Measurements from ENCODE around the gene INO80D. TPM values are rescaled to one million over a fixed set of nuclear protein-coding genes. Genes with fewer than 3 reads are reported as not detected.

The INO80D gene
- total and polyA plus RNA-seq, 2 experiments from 2014 or later = 17.5 to 37.4 TPM

DNA sequence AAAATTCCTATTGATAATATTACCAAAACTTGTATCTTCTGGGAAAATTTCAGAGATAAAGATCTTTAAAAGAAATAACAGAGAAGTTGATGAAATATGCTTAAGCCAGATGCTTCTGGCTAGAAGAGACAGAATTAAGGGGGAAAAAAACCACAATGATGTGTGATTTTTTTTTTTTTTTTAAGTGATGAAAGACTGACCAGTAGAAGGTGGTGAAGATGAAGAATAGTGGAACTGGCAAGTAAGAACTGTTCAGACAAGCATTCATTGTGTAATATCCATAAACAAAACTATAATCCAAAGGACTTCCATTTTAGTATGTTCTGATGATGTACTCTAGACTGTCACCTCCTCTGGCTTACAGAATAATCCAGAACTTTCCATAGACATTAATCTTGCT, 89.8 kb downstream of the INO80D start:
- no peak overlapping the region for H3K4me3 Mint-ChIP-seq
- H4K20me1 ChIP-seq (replicated peaks; ENCODE audit: insufficient read depth) = peaks cover 3% of the 10 kb centered on the region; the same call in 1 of the 2 replicates
- no peaks in the 10 kb centered on the region for H3K9me2 ChIP-seq (ENCODE audit: insufficient read depth)
- H3K4me1 ChIP-seq (ENCODE audit: insufficient read depth) = no peaks in the 10 kb centered on the region
- no peak overlapping the region for H3K4me2 ChIP-seq
- H3K27ac Mint-ChIP-seq = no peak overlapping the region
- TF ChIP-seq NANOG (IDR thresholded peaks at IDR 0.05; ENCODE audit: borderline replicate concordance) (no peak), CREB1 (CRISPR knock-in tag; IDR thresholded peaks at IDR 0.05; ENCODE audit: low read depth) (no peak), ZNF331 (CRISPR knock-in tag; IDR thresholded peaks at IDR 0.05; ENCODE audit: low read depth) (no peak), STAT1 (IDR thresholded peaks at IDR 0.05; ENCODE audit: unreplicated experiment) (no peak), ZNF114 (CRISPR knock-in tag; IDR thresholded peaks at IDR 0.05) (no peak), EZH2phosphoT487 (IDR thresholded peaks at IDR 0.05; ENCODE audit: unreplicated experiment) (no peak)
- TF ChIP-seq, protein P1, sequence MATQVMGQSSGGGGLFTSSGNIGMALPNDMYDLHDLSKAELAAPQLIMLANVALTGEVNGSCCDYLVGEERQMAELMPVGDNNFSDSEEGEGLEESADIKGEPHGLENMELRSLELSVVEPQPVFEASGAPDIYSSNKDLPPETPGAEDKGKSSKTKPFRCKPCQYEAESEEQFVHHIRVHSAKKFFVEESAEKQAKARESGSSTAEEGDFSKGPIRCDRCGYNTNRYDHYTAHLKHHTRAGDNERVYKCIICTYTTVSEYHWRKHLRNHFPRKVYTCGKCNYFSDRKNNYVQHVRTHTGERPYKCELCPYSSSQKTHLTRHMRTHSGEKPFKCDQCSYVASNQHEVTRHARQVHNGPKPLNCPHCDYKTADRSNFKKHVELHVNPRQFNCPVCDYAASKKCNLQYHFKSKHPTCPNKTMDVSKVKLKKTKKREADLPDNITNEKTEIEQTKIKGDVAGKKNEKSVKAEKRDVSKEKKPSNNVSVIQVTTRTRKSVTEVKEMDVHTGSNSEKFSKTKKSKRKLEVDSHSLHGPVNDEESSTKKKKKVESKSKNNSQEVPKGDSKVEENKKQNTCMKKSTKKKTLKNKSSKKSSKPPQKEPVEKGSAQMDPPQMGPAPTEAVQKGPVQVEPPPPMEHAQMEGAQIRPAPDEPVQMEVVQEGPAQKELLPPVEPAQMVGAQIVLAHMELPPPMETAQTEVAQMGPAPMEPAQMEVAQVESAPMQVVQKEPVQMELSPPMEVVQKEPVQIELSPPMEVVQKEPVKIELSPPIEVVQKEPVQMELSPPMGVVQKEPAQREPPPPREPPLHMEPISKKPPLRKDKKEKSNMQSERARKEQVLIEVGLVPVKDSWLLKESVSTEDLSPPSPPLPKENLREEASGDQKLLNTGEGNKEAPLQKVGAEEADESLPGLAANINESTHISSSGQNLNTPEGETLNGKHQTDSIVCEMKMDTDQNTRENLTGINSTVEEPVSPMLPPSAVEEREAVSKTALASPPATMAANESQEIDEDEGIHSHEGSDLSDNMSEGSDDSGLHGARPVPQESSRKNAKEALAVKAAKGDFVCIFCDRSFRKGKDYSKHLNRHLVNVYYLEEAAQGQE (IDR thresholded peaks at IDR 0.05; ENCODE audit: unreplicated experiment) = no peak
- TF ChIP-seq, protein P2, sequence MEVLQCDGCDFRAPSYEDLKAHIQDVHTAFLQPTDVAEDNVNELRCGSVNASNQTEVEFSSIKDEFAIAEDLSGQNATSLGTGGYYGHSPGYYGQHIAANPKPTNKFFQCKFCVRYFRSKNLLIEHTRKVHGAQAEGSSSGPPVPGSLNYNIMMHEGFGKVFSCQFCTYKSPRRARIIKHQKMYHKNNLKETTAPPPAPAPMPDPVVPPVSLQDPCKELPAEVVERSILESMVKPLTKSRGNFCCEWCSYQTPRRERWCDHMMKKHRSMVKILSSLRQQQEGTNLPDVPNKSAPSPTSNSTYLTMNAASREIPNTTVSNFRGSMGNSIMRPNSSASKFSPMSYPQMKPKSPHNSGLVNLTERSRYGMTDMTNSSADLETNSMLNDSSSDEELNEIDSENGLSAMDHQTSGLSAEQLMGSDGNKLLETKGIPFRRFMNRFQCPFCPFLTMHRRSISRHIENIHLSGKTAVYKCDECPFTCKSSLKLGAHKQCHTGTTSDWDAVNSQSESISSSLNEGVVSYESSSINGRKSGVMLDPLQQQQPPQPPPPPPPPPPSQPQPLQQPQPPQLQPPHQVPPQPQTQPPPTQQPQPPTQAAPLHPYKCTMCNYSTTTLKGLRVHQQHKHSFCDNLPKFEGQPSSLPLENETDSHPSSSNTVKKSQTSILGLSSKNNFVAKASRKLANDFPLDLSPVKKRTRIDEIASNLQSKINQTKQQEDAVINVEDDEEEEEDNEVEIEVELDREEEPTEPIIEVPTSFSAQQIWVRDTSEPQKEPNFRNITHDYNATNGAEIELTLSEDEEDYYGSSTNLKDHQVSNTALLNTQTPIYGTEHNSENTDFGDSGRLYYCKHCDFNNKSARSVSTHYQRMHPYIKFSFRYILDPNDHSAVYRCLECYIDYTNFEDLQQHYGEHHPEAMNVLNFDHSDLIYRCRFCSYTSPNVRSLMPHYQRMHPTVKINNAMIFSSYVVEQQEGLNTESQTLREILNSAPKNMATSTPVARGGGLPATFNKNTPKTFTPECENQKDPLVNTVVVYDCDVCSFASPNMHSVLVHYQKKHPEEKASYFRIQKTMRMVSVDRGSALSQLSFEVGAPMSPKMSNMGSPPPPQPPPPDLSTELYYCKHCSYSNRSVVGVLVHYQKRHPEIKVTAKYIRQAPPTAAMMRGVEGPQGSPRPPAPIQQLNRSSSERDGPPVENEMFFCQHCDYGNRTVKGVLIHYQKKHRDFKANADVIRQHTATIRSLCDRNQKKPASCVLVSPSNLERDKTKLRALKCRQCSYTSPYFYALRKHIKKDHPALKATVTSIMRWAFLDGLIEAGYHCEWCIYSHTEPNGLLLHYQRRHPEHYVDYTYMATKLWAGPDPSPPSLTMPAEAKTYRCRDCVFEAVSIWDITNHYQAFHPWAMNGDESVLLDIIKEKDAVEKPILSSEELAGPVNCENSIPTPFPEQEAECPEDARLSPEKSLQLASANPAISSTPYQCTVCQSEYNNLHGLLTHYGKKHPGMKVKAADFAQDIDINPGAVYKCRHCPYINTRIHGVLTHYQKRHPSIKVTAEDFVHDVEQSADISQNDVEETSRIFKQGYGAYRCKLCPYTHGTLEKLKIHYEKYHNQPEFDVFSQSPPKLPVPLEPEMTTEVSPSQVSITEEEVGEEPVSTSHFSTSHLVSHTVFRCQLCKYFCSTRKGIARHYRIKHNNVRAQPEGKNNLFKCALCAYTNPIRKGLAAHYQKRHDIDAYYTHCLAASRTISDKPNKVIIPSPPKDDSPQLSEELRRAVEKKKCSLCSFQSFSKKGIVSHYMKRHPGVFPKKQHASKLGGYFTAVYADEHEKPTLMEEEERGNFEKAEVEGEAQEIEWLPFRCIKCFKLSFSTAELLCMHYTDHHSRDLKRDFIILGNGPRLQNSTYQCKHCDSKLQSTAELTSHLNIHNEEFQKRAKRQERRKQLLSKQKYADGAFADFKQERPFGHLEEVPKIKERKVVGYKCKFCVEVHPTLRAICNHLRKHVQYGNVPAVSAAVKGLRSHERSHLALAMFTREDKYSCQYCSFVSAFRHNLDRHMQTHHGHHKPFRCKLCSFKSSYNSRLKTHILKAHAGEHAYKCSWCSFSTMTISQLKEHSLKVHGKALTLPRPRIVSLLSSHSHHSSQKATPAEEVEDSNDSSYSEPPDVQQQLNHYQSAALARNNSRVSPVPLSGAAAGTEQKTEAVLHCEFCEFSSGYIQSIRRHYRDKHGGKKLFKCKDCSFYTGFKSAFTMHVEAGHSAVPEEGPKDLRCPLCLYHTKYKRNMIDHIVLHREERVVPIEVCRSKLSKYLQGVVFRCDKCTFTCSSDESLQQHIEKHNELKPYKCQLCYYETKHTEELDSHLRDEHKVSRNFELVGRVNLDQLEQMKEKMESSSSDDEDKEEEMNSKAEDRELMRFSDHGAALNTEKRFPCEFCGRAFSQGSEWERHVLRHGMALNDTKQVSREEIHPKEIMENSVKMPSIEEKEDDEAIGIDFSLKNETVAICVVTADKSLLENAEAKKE (CRISPR knock-in tag; IDR thresholded peaks at IDR 0.05) = no peak
- TF ChIP-seq, protein P3, sequence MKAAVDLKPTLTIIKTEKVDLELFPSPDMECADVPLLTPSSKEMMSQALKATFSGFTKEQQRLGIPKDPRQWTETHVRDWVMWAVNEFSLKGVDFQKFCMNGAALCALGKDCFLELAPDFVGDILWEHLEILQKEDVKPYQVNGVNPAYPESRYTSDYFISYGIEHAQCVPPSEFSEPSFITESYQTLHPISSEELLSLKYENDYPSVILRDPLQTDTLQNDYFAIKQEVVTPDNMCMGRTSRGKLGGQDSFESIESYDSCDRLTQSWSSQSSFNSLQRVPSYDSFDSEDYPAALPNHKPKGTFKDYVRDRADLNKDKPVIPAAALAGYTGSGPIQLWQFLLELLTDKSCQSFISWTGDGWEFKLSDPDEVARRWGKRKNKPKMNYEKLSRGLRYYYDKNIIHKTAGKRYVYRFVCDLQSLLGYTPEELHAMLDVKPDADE (IDR thresholded peaks at IDR 0.05) = no peak
- H2AFZ ChIP-seq = no peak overlapping the region
- H3K36me3 Mint-ChIP-seq (ENCODE audit: low read depth) = peaks cover 27% of the 10 kb centered on the region; the same call in 2 of the 3 replicates
- no peak overlapping the region for H3K4me3 ChIP-seq
- H3K36me3 ChIP-seq (ENCODE audit: insufficient read depth) = no peaks in the 10 kb centered on the region
- no peaks in the 10 kb centered on the region for H3K4me1 Mint-ChIP-seq
- DNase-seq (ENCODE audit: low spot score) (no peak), ATAC-seq (no peak)
- no peaks in the 10 kb centered on the region for H3K79me2 ChIP-seq (replicated peaks; ENCODE audit: insufficient read depth)
- H3K27me3 ChIP-seq (ENCODE audit: insufficient read depth) = no peaks in the 10 kb centered on the region
- H3F3A ChIP-seq (replicated peaks; ENCODE audit: low read depth) = no peaks in the 10 kb centered on the region; the same call in 1 of the 2 replicates
- H3K9me3 Mint-ChIP-seq = no peaks in the 10 kb centered on the region
- peaks cover 2% of the 10 kb centered on the region for H3K27me3 Mint-ChIP-seq (ENCODE audit: insufficient read depth, low read depth, poor library complexity)
- H3K27ac ChIP-seq (ENCODE audit: low read depth) = no peak overlapping the region

All from GM23338 (cell line).